ENCODE measurements around the gene FGF8. TPM values are rescaled to one million over a fixed set of nuclear protein-coding genes. Genes with fewer than 3 reads are reported as not detected.

Gene FGF8
- total and polyA plus RNA-seq, 2 of the 4 experiments (the other 2 are of a cell fraction): 0.17 TPM; not detected in 1

- no peak overlapping the region for H2BK120ac ChIP-seq (ENCODE audit: low read depth, low read length)
- intact Hi-C loops (cut with micrococcal nuclease) (no loop called here), in situ Hi-C loops (cut with MboI; ENCODE audit: low sequenced_read_pairs) (no loop called here), dilution Hi-C loops (cut with HindIII; ENCODE audit: low sequenced_read_pairs, unreplicated experiment) (no loop called here)
- no peaks in the 10 kb centered on the region for H4K20me1 ChIP-seq (ENCODE audit: insufficient read depth, low read length)
- H4K91ac ChIP-seq (ENCODE audit: insufficient read depth, low read depth, low read length): no peak overlapping the region
- DNase-seq: no peak
- no peak overlapping the region for H4K5ac ChIP-seq (ENCODE audit: low read depth, low read length)
- no peak overlapping the region for H3K56ac ChIP-seq (ENCODE audit: extremely low read depth, insufficient read depth, low read length)
- H3K14ac ChIP-seq (replicated peaks; ENCODE audit: low read depth, low read length): no peak overlapping the region
- H3K79me1 ChIP-seq (ENCODE audit: low read depth in 1 of 2, low read length in 2 of 2): no peaks in the 10 kb centered on the region
- H3K27me3 ChIP-seq (ENCODE audit: control insufficient read depth, insufficient read depth, low read length): peaks cover 48% of the 10 kb centered on the region
- H3K18ac ChIP-seq (ENCODE audit: low read depth, low read length): no peak overlapping the region
- WGBS, 2 experiments (ENCODE audit: extremely low coverage in 2 of 2, insufficient read length in 1 of 2): no CpG with 5 or more reads among the region's 3 CpGs
- H3K9me3 ChIP-seq (ENCODE audit: control insufficient read depth, insufficient read depth, low read length): no peaks in the 10 kb centered on the region
- TF ChIP-seq RFX5 (IDR thresholded peaks at IDR 0.05; ENCODE audit: low read depth, low read length) (no peak), MAFK (IDR thresholded peaks at IDR 0.05; ENCODE audit: low read depth, low read length) (no peak), CTCF (conservative IDR thresholded peaks at IDR 0.05; ENCODE audit: low read depth, low read length) (no peak), RCOR1 (IDR thresholded peaks at IDR 0.05; ENCODE audit: insufficient replicate concordance, low read length) (no peak), MAZ (IDR thresholded peaks at IDR 0.05; ENCODE audit: borderline replicate concordance, low read depth, low read length) (no peak), MXI1 (IDR thresholded peaks at IDR 0.05; ENCODE audit: borderline replicate concordance, low read depth, low read length) (no peak), BHLHE40 (IDR thresholded peaks at IDR 0.05; ENCODE audit: low read depth, low read length) (no peak), NFE2L2 (IDR thresholded peaks at IDR 0.05; ENCODE audit: low read depth, low read length) (no peak), ELK1 (IDR thresholded peaks at IDR 0.05; ENCODE audit: borderline replicate concordance, low read depth, low read length) (no peak), USF2 (IDR thresholded peaks at IDR 0.05; ENCODE audit: low read depth, low read length) (no peak), RAD21 (IDR thresholded peaks at IDR 0.05; ENCODE audit: low read length) (no peak), FOS (IDR thresholded peaks at IDR 0.05; ENCODE audit: low read depth, low read length) (no peak), CHD1 (IDR thresholded peaks at IDR 0.05; ENCODE audit: low read depth, low read length) (no peak), SMC3 (IDR thresholded peaks at IDR 0.05; ENCODE audit: low read depth, low read length) (no peak), CEBPB (IDR thresholded peaks at IDR 0.05; ENCODE audit: low read depth, low read length) (no peak), POLR2A (IDR thresholded peaks at IDR 0.05; ENCODE audit: low read depth, low read length) (no peak)
- no peak overlapping the region for H3K9ac ChIP-seq (ENCODE audit: low read depth, low read length)
- no peaks in the 10 kb centered on the region for H3K9me1 ChIP-seq (ENCODE audit: insufficient read depth, low read length)
- no peak overlapping the region for H4K8ac ChIP-seq (ENCODE audit: low read depth in 2 of 2, low read length in 2 of 2)
- no peak overlapping the region for H3K23ac ChIP-seq (ENCODE audit: low read depth, low read length)
- no peak overlapping the region for H2BK5ac ChIP-seq (ENCODE audit: low read depth, low read length, poor library complexity, severe bottlenecking)
- no peak overlapping the region for H2BK15ac ChIP-seq (ENCODE audit: low read depth, low read length)
- no peak overlapping the region for H2AK9ac ChIP-seq (replicated peaks; ENCODE audit: low read depth, low read length, poor library complexity)
- no peaks in the 10 kb centered on the region for H3K36me3 ChIP-seq (ENCODE audit: control insufficient read depth, insufficient read depth, low read length)
- CTCF ChIA-PET: no interaction called here
- H2AK5ac ChIP-seq (ENCODE audit: low read depth, low read length): no peak overlapping the region
- no peak for ATAC-seq (ENCODE audit: low read depth)
- no peak overlapping the region for H3K4ac ChIP-seq (ENCODE audit: low read depth, low read length)
- no peaks in the 10 kb centered on the region for H3K4me1 ChIP-seq (ENCODE audit: control insufficient read depth, insufficient read depth, low read length)
- H3K27ac ChIP-seq (ENCODE audit: insufficient read depth, low read length): no peak overlapping the region
- H2BK20ac ChIP-seq (ENCODE audit: low read depth, low read length): no peak overlapping the region
- no TSS peak for BruUV-seq (replicated peaks)
- POLR2A ChIA-PET (ENCODE audit: unreplicated experiment): no interaction called here
- H3K4me2 ChIP-seq (ENCODE audit: low read depth, low read length): no peak overlapping the region
- H2AFZ ChIP-seq (replicated peaks; ENCODE audit: low read length, poor library complexity): no peak overlapping the region
- H3K4me3 ChIP-seq (ENCODE audit: insufficient read depth, low read depth, low read length): no peak overlapping the region
Measured at GRCh38 chr10:101736666-101737065, 39.2 kb downstream of the FGF8 start.
